ENCODE results near the gene CLCN4. TPM values are rescaled to one million over a fixed set of nuclear protein-coding genes. Genes with fewer than 3 reads are reported as not detected.

Gene CLCN4
- total RNA-seq, 1 donor, result 14.1 TPM

GRCh38 chrX:10134921-10135320, 21.9 kb upstream of the CLCN4 start:
- Histone ChIP-seq H3K79me2 (ENCODE audit: insufficient read depth, low read length) (no peaks in the 10 kb centered on the region), H3K9me3 (ENCODE audit: low read depth, low read length) (no peaks in the 10 kb centered on the region), H3K4me2 (ENCODE audit: insufficient read depth, low read length) (no peak overlapping the region), H4K20me1 (ENCODE audit: insufficient read depth, low read length) (no peaks in the 10 kb centered on the region), H3K36me3 (ENCODE audit: insufficient read depth, low read length) (peaks cover 16% of the 10 kb centered on the region), H3K27ac (ENCODE audit: low read depth, low read length) (no peak overlapping the region), H3K4me1 (ENCODE audit: insufficient read depth, low read length) (no peaks in the 10 kb centered on the region), H3K27me3 (ENCODE audit: insufficient read depth, low read length) (no peaks in the 10 kb centered on the region), H3K4me3 (ENCODE audit: insufficient read depth, low read length) (no peak overlapping the region), H2AFZ (ENCODE audit: low read length) (no peak overlapping the region)
- no peak for TF ChIP-seq CTCF (IDR thresholded peaks at IDR 0.05; ENCODE audit: extremely low read depth, low read depth, low read length)
- no peak for DNase-seq (ENCODE audit: insufficient read length, low spot score, missing footprints)

GRCh38 chrX:10135561-10136399, 21.0 kb upstream of the CLCN4 start:
- Histone ChIP-seq H3K36me3 (ENCODE audit: insufficient read depth, low read length) (peaks cover 20% of the 10 kb centered on the region), H3K4me1 (ENCODE audit: insufficient read depth, low read length) (no peaks in the 10 kb centered on the region), H3K4me2 (ENCODE audit: insufficient read depth, low read length) (no peak overlapping the region), H2AFZ (ENCODE audit: low read length) (no peak overlapping the region), H3K4me3 (ENCODE audit: insufficient read depth, low read length) (no peak overlapping the region), H3K27ac (ENCODE audit: low read depth, low read length) (no peak overlapping the region), H3K79me2 (ENCODE audit: insufficient read depth, low read length) (no peaks in the 10 kb centered on the region), H3K9me3 (ENCODE audit: low read depth, low read length) (no peaks in the 10 kb centered on the region), H4K20me1 (ENCODE audit: insufficient read depth, low read length) (no peaks in the 10 kb centered on the region), H3K27me3 (ENCODE audit: insufficient read depth, low read length) (no peaks in the 10 kb centered on the region)
- DNase-seq (ENCODE audit: insufficient read length, low spot score, missing footprints), result peak; percentile 47
- TF ChIP-seq CTCF (IDR thresholded peaks at IDR 0.05; ENCODE audit: extremely low read depth, low read depth, low read length), result no peak

GRCh38 chrX:10138726-10139125, 18.0 kb upstream of the CLCN4 start:
- no peak for TF ChIP-seq CTCF (IDR thresholded peaks at IDR 0.05; ENCODE audit: extremely low read depth, low read depth, low read length)

GRCh38 chrX:10140264-10140663, 16.5 kb upstream of the CLCN4 start:
- no peak for DNase-seq (ENCODE audit: insufficient read length, low spot score, missing footprints)
- Histone ChIP-seq H3K27me3 (ENCODE audit: insufficient read depth, low read length) (no peaks in the 10 kb centered on the region), H3K36me3 (ENCODE audit: insufficient read depth, low read length) (peaks cover 16% of the 10 kb centered on the region), H3K27ac (ENCODE audit: low read depth, low read length) (no peak overlapping the region), H3K4me3 (ENCODE audit: insufficient read depth, low read length) (no peak overlapping the region), H4K20me1 (ENCODE audit: insufficient read depth, low read length) (no peaks in the 10 kb centered on the region), H3K9me3 (ENCODE audit: low read depth, low read length) (no peaks in the 10 kb centered on the region), H2AFZ (ENCODE audit: low read length) (no peak overlapping the region), H3K4me2 (ENCODE audit: insufficient read depth, low read length) (no peak overlapping the region), H3K79me2 (ENCODE audit: insufficient read depth, low read length) (no peaks in the 10 kb centered on the region), H3K4me1 (ENCODE audit: insufficient read depth, low read length) (no peaks in the 10 kb centered on the region)
- TF ChIP-seq CTCF (IDR thresholded peaks at IDR 0.05; ENCODE audit: extremely low read depth, low read depth, low read length), result no peak

More at GRCh38 chrX:10138726-10139125, 18.0 kb upstream of the CLCN4 start:
- Histone ChIP-seq H3K4me2 (ENCODE audit: insufficient read depth, low read length) (no peak overlapping the region), H3K36me3 (ENCODE audit: insufficient read depth, low read length) (peaks cover 22% of the 10 kb centered on the region), H4K20me1 (ENCODE audit: insufficient read depth, low read length) (no peaks in the 10 kb centered on the region), H3K4me3 (ENCODE audit: insufficient read depth, low read length) (no peak overlapping the region), H3K27me3 (ENCODE audit: insufficient read depth, low read length) (no peaks in the 10 kb centered on the region), H3K79me2 (ENCODE audit: insufficient read depth, low read length) (no peaks in the 10 kb centered on the region), H3K4me1 (ENCODE audit: insufficient read depth, low read length) (no peaks in the 10 kb centered on the region), H2AFZ (ENCODE audit: low read length) (no peak overlapping the region), H3K9me3 (ENCODE audit: low read depth, low read length) (no peaks in the 10 kb centered on the region), H3K27ac (ENCODE audit: low read depth, low read length) (no peak overlapping the region)
- DNase-seq (ENCODE audit: insufficient read length, low spot score, missing footprints), result no peak
